Fibroblast of lung (primary cell): ENCODE results near the gene SLC24A3. TPM values are rescaled to one million over a fixed set of nuclear protein-coding genes. Genes with fewer than 3 reads are reported as not detected.

Experiments used
- DNase-seq, 2 donors: peaks; one replicate each; pipeline versions ENCODE4 v3.0.0 to v3.0.0-alpha.2; 2010; ENCODE audit warnings: low read depth in 2 of 2
- H2AFZ ChIP-seq: 2 replicates; pipeline ENCODE4 v1.5.1; 2012; ENCODE audit warnings: low read length, control low read depth, inconsistent platforms
- H3K27ac ChIP-seq: 2 replicates; pipeline ENCODE4 v1.5.1; 2011; ENCODE audit warnings: low read length, control low read depth; ENCODE audit not compliant: insufficient read depth
- H3K27me3 ChIP-seq: 2 replicates; pipeline ENCODE4 v1.5.1; 2011; ENCODE audit warnings: mild to moderate bottlenecking, low read length; ENCODE audit not compliant: control insufficient read depth, insufficient read depth
- H3K36me3 ChIP-seq: 2 replicates; pipeline ENCODE4 v1.5.1; 2011; ENCODE audit warnings: low read length; ENCODE audit not compliant: control insufficient read depth, insufficient read depth
- H3K4me1 ChIP-seq: 2 replicates; pipeline ENCODE4 v1.5.1; 2011; ENCODE audit warnings: low read length; ENCODE audit not compliant: control insufficient read depth, insufficient read depth; ENCODE audit errors: extremely low read depth
- H3K4me2 ChIP-seq: 2 replicates; pipeline ENCODE4 v1.5.1; 2011; ENCODE audit warnings: low read length, control low read depth; ENCODE audit not compliant: insufficient read depth; ENCODE audit errors: extremely low read depth
- H3K4me3 ChIP-seq, 4 experiments: fragments of 200-600 bp in 1 of 4; sonication (generic) in 1 of 4; replicated peaks in 1 of 4; 2 replicates each; pipeline ENCODE4 v1.5.1; 2011 to 2016; ENCODE audit warnings: low read length in 4 of 4, low read depth in 3 of 4, mild to moderate bottlenecking in 3 of 4, control low read depth in 2 of 4, inconsistent platforms in 1 of 4, mixed read lengths in 1 of 4; ENCODE audit not compliant: insufficient read depth in 1 of 4; ENCODE audit errors: control extremely low read depth in 1 of 4
- H3K79me2 ChIP-seq: 2 replicates; pipeline ENCODE4 v1.5.1; 2012; ENCODE audit warnings: mild to moderate bottlenecking, low read length, inconsistent platforms; ENCODE audit not compliant: control insufficient read depth, insufficient read depth
- H3K9ac ChIP-seq: 2 replicates; pipeline ENCODE4 v1.5.1; 2011; ENCODE audit warnings: mild to moderate bottlenecking, low read length, control low read depth; ENCODE audit not compliant: insufficient read depth
- H3K9me3 ChIP-seq: 2 replicates; pipeline ENCODE4 v1.5.1; 2012; ENCODE audit warnings: low read depth, low read length; ENCODE audit not compliant: control insufficient read depth, insufficient read depth
- H4K20me1 ChIP-seq: 2 replicates; pipeline ENCODE4 v1.5.1; 2011; ENCODE audit warnings: low read length; ENCODE audit not compliant: control insufficient read depth, insufficient read depth; ENCODE audit errors: extremely low read depth
- EZH2 ChIP-seq: IDR thresholded peaks from 2 replicates; pipeline ENCODE4 v1.5.1; 2012; ENCODE audit warnings: low read length, control low read depth, mild to moderate bottlenecking; ENCODE audit errors: missing control alignments
- polyA plus RNA-seq, 2 donors: library from polyadenylated mRNA; depleted of rRNA in 1 of 2; stranded (reverse) in 1 of 2; unstranded in 1 of 2; fragments of >200 nt; gene quantifications; 2 replicates each; pipeline ENCODE4 v1.2.1, GENCODE V29; 2011 to 2012; ENCODE audit warnings: missing spikeins in 1 of 2
- total RNA-seq: library from RNA; depleted of rRNA; stranded (reverse); fragments of >200 nt; gene quantifications from 2 replicates; pipeline ENCODE4 v1.2.1, GENCODE V29; 2014
- TF ChIP-seq, protein P1 (sequence below), 2 donors: IDR thresholded peaks in 1 of 2; conservative IDR thresholded peaks in 1 of 2; 1 replicate in 1 of 2; 2 replicates in 1 of 2; pipeline ENCODE4 v1.5.1; 2011 to 2012; ENCODE audit warnings: low read length in 2 of 2, control low read depth in 1 of 2, inconsistent platforms in 1 of 2, low read depth in 1 of 2, mild to moderate bottlenecking in 1 of 2

SLC24A3 gene
- total and polyA plus RNA-seq, 2 donors (not counting 1 experiment from before 2014, with no cell fraction given): 0.03 to 1.8 TPM

DNA sequence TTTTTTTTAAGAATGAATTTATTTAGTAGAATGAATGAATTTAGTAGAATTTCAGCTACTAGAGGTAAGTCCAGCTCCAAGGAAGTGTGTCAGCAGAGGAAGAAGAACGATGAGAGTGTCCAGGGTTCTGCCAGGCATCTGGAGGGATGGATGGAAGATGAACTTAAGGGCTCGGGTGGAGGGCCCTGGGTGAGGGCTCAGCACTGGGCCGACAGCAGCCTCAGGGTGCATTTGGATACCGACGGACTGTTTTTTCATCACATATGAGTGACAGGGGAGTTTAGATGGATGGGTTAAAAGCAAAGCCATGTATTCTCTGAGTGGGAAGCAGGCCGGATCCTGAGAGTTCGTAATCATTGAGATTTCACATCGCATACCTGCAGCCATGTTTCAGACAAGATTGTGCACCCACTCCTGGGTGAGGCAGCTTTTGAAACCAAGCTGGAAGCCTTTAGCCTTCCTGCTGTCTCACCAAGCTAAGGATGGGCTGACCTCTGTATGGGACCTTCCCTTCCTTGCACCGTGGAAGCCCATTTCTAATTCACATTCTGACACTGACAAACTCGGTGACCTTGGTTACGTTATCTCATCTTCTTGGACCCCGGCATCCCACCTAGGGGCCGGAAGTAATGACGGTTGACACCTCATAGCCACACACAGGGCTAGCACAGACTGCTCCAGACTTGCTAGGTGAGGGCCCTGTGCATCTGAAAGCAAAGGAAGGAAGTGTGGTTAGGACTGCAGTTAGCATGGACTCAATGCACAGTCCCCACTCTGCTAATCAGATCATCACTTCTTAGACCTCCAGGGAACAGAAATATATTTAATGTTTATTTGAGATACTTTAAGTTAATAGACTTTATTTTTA lies 228.5 kb downstream of the SLC24A3 start:
- H3K4me1 ChIP-seq: no peaks in the 10 kb centered on the region
- no peak for DNase-seq
- no peaks in the 10 kb centered on the region for H3K9me3 ChIP-seq
- no peak overlapping the region for H3K9ac ChIP-seq
- no peaks in the 10 kb centered on the region for H3K36me3 ChIP-seq
- no peak overlapping the region for H3K4me2 ChIP-seq
- no peak overlapping the region for H2AFZ ChIP-seq
- TF ChIP-seq, protein P1, sequence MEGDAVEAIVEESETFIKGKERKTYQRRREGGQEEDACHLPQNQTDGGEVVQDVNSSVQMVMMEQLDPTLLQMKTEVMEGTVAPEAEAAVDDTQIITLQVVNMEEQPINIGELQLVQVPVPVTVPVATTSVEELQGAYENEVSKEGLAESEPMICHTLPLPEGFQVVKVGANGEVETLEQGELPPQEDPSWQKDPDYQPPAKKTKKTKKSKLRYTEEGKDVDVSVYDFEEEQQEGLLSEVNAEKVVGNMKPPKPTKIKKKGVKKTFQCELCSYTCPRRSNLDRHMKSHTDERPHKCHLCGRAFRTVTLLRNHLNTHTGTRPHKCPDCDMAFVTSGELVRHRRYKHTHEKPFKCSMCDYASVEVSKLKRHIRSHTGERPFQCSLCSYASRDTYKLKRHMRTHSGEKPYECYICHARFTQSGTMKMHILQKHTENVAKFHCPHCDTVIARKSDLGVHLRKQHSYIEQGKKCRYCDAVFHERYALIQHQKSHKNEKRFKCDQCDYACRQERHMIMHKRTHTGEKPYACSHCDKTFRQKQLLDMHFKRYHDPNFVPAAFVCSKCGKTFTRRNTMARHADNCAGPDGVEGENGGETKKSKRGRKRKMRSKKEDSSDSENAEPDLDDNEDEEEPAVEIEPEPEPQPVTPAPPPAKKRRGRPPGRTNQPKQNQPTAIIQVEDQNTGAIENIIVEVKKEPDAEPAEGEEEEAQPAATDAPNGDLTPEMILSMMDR (conservative IDR thresholded peaks at IDR 0.05 in 1 of 2, IDR thresholded peaks at IDR 0.05 in 1 of 2; ENCODE audit: low read depth in 1 of 2, low read length in 2 of 2): no peak
- TF ChIP-seq EZH2: no peak
- no peak overlapping the region for H3K27ac ChIP-seq
- H3K79me2 ChIP-seq: no peaks in the 10 kb centered on the region
- H4K20me1 ChIP-seq: no peaks in the 10 kb centered on the region
- H3K27me3 ChIP-seq: no peaks in the 10 kb centered on the region
- no peak overlapping the region for H3K4me3 ChIP-seq

DNA sequence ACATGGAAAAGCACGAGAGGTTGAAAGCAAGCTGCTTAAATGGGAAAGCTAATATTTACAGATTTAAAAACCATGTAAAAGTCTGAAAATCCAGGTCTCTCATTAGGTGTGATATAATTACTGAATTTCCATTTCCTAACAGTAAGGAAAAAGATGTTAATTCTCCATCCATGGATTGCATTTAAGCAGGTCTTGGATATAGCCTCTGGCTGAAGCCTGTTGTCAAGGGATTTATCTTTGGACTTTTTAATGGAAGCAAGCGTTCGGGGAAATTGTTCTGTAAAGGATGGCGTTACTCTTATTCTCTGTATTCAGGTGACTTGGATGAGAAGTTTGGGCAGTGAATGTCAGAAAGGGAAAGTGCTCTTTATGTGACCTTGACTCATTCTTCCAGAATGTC lies 233.8 kb downstream of the SLC24A3 start:
- no peaks in the 10 kb centered on the region for H3K79me2 ChIP-seq
- H3K36me3 ChIP-seq: no peaks in the 10 kb centered on the region
- H4K20me1 ChIP-seq: no peaks in the 10 kb centered on the region
- no peak overlapping the region for H3K4me2 ChIP-seq
- H3K9me3 ChIP-seq: no peaks in the 10 kb centered on the region
- no peak overlapping the region for H3K27ac ChIP-seq
- no peak overlapping the region for H3K4me3 ChIP-seq
- H3K27me3 ChIP-seq: no peaks in the 10 kb centered on the region
- H3K4me1 ChIP-seq: no peaks in the 10 kb centered on the region
- H2AFZ ChIP-seq: no peak overlapping the region
- no peak overlapping the region for H3K9ac ChIP-seq
- TF ChIP-seq EZH2: no peak
- TF ChIP-seq, protein P1 (conservative IDR thresholded peaks at IDR 0.05 in 1 of 2, IDR thresholded peaks at IDR 0.05 in 1 of 2; ENCODE audit: low read depth in 1 of 2, low read length in 2 of 2): no peak
- no peak for DNase-seq

DNA sequence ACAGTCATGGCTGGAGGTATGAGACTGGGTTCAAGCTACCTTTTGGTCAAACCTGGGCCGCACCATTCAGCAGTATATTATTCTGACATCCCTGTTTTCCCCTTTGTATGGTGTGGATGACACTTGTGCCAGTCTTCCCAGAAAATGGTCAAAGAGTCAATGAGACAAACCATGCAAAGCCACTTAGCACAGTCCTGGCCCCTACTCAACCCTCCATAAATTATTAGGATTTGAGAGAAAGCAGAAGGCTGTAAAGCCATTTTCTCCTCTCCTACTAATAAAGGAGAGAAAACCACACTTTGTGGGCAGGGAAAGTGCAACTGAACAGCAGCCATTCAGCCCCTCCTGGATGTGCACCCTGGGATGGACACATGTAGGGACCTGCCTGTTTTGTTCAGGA lies 236.2 kb downstream of the SLC24A3 start:
- Histone ChIP-seq H3K36me3 (no peaks in the 10 kb centered on the region), H3K9ac (no peak overlapping the region), H3K4me3 (no peak overlapping the region), H3K27me3 (no peaks in the 10 kb centered on the region), H3K79me2 (no peaks in the 10 kb centered on the region), H3K4me1 (no peaks in the 10 kb centered on the region), H3K9me3 (no peaks in the 10 kb centered on the region), H4K20me1 (no peaks in the 10 kb centered on the region), H3K4me2 (no peak overlapping the region), H2AFZ (no peak overlapping the region), H3K27ac (no peak overlapping the region)
- TF ChIP-seq, protein P1 (conservative IDR thresholded peaks at IDR 0.05 in 1 of 2, IDR thresholded peaks at IDR 0.05 in 1 of 2; ENCODE audit: low read depth in 1 of 2, low read length in 2 of 2): no peak
- no peak for TF ChIP-seq EZH2
- DNase-seq: no peak
